ENCODE results near the gene PNISR.
A peak's percentile ranks its signal among the peaks of the same experiment; 100 is the strongest.
"Not testable (repeated sequence)": the region's sequence is repeated elsewhere in the genome, so short reads cannot be mapped to it uniquely, and the experiment has no call there.

Gene PNISR, protein sequence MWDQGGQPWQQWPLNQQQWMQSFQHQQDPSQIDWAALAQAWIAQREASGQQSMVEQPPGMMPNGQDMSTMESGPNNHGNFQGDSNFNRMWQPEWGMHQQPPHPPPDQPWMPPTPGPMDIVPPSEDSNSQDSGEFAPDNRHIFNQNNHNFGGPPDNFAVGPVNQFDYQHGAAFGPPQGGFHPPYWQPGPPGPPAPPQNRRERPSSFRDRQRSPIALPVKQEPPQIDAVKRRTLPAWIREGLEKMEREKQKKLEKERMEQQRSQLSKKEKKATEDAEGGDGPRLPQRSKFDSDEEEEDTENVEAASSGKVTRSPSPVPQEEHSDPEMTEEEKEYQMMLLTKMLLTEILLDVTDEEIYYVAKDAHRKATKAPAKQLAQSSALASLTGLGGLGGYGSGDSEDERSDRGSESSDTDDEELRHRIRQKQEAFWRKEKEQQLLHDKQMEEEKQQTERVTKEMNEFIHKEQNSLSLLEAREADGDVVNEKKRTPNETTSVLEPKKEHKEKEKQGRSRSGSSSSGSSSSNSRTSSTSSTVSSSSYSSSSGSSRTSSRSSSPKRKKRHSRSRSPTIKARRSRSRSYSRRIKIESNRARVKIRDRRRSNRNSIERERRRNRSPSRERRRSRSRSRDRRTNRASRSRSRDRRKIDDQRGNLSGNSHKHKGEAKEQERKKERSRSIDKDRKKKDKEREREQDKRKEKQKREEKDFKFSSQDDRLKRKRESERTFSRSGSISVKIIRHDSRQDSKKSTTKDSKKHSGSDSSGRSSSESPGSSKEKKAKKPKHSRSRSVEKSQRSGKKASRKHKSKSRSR

DNA sequence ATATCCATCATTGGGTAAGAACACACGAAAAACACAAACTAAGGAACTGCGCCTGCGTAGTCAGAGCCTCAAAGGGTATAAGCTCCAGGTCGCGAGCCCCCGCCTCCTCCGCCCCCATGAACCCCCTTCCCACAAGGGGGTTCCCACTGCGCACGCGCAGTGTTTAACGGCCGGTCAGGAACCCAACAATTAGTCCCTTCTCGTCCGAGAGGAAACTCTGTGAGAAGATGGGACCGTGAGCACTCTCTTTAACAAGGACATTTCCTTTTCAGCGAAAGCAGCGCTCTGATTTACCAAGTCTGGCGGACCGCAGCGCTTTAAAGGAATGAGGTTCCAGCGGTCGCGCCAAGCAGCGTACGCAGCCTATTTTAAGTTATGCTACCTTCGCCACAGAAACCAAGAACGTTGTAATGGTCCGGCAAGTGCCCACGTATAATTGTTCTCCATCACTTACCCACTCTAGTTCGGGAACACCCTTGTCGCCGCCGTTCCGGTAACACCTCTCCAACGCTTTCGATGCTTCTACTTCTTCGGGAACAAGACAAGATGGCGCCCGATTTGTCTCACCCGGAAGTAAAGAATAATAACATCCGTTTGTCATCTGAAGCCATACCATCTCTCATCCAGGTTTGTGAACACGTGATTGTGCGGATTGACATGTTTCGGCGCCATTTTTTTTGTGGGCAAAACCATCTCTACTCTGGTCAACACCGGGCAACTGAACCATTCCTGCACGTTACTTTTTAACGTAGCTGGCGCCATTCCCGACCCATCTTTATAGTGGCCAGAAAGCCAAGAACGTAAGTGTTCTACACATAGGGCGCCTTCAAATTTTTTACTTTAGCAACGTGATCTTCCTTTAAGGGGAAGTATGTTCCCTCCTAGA is at the start of gene PNISR:
TSS of gene PNISR (minus strand) at position 548 of the 886 bp plus-strand sequence. CDS start 10,649 bp downstream, outside the sequence.
- peak within 1 kb of the TSS; percentile 76 for H3K4me3 ChIP-seq (ENCODE audit: low read depth, low read length)
- TF ChIP-seq, protein P1, sequence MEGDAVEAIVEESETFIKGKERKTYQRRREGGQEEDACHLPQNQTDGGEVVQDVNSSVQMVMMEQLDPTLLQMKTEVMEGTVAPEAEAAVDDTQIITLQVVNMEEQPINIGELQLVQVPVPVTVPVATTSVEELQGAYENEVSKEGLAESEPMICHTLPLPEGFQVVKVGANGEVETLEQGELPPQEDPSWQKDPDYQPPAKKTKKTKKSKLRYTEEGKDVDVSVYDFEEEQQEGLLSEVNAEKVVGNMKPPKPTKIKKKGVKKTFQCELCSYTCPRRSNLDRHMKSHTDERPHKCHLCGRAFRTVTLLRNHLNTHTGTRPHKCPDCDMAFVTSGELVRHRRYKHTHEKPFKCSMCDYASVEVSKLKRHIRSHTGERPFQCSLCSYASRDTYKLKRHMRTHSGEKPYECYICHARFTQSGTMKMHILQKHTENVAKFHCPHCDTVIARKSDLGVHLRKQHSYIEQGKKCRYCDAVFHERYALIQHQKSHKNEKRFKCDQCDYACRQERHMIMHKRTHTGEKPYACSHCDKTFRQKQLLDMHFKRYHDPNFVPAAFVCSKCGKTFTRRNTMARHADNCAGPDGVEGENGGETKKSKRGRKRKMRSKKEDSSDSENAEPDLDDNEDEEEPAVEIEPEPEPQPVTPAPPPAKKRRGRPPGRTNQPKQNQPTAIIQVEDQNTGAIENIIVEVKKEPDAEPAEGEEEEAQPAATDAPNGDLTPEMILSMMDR (IDR thresholded peaks at IDR 0.05; ENCODE audit: low read depth, low read length, missing control alignments): no peak
- peak; percentile 99 for DNase-seq (ENCODE audit: low read depth)

DNA sequence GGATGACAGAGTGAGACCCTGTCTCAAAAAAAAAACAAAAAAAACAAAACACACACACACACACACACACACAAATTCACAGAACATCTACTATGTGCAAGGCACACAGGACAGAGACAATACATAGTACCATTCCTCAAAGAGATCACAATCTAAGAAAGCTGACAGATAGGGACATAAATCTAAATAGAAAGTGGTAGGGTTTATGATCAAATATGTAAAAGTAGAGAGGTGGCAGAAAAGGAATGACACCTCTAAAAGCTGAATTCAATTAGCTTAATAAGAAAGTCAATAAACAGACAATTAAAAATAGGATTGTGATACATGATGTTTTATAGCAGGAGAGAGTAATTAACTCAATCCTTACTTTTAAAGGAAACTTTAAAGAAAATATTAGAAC is 48.6 kb upstream of the PNISR start:
- TF ChIP-seq, protein P1 (IDR thresholded peaks at IDR 0.05; ENCODE audit: low read depth, low read length, missing control alignments): no peak
- H3K4me3 ChIP-seq (ENCODE audit: low read depth, low read length): no peak overlapping the region
- DNase-seq (ENCODE audit: low read depth): no peak

DNA sequence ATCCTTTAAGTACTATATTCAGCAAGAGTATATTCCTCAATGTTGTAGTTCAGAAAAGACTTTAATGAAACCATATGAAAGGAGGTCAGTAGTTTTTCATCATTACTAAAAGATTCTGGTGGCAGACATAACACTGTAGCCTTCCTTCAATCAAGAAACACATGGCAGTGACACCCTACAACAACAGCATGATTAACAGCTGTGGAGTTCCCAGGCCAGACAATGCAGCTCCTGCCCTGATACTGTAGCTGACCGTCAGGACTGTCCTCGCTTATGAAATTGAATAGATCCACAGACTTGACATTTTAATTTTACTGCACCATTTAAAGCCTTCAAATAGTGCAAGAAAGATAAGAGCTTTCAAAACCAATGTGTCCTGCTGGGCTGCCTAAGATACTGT is 46.5 kb upstream of the PNISR start:
- TF ChIP-seq, protein P1 (IDR thresholded peaks at IDR 0.05; ENCODE audit: low read depth, low read length, missing control alignments): no peak
- DNase-seq (ENCODE audit: low read depth): no peak
- H3K4me3 ChIP-seq (ENCODE audit: low read depth, low read length): no peak overlapping the region

DNA sequence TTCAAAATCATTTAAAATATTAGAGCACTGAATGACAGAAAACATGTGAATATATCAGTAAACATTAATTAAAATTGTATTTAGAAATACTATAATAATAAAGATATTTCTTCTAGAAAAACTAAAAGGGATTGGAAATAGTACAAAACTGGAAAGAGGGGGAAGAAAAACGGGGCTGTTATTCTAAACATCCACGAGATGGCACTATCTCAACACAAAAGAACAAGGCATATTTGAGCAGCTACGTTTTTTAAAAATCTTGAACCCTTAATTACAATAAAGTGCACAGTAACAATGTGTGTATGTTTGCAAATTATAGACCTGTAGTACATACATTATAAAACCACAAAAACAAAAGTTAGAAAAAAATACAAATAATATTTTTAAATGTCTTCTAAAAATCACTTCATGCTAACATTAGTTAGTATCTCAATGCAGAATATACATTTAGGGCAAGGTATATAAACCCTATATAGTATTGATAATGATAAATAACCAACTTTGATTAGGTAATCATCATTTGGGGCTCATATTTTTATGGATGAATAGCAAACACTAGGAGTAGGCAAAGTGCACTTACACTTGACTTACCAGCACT is 42.5 kb upstream of the PNISR start:
- no peak overlapping the region for H3K4me3 ChIP-seq (ENCODE audit: low read depth, low read length)
- DNase-seq (ENCODE audit: low read depth): no peak
- TF ChIP-seq, protein P1 (IDR thresholded peaks at IDR 0.05; ENCODE audit: low read depth, low read length, missing control alignments): peak; percentile 51

DNA sequence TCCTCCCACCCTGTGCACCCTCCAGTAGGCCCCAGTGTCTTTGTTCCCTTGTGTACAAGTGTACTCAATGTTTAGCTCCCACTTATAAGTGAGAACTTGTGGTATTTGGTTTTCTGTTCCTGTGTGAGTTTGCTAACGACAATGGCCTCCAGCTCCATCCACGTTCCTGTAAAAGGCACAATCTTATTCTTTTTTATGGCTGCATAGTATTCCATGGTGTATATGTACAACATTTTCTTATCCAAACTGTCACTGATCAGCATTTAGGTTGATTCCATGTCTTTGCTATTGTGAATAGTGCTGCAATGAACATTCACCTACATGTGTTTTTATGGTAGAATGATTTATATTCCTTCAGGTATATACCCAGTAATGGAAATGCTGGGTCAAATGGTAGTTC is 34.0 kb upstream of the PNISR start:
- not testable (repeated sequence) for H3K4me3 ChIP-seq (ENCODE audit: low read depth, low read length); DNase-seq (ENCODE audit: low read depth)

DNA sequence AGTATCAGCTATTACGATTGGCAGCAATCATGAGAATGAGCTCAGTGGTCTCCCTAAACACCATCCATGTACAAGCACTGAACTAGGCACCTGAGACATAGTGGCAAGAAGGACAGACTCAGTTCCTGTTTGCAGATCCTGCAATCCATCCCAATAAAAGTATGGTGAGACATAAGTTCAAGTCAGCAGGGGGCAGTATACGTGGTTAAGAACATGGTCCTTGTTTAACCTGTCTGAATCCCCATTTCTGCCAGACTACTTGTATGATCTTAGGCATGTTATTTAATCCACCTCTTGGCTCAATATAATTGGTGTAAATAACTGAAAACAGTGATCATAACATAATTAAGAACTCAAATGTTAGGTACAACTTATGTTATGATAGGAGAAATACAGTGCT is 33.2 kb upstream of the PNISR start:
- TF ChIP-seq, protein P1 (IDR thresholded peaks at IDR 0.05; ENCODE audit: low read depth, low read length, missing control alignments): peak; percentile 43
- no peak overlapping the region for H3K4me3 ChIP-seq (ENCODE audit: low read depth, low read length)
- peak; percentile 10 for DNase-seq (ENCODE audit: low read depth)
